ENCODE results near the gene TIMM13.
"Not testable (repeated sequence)": the region's sequence is repeated elsewhere in the genome, so short reads cannot be mapped to it uniquely, and the experiment has no call there.

The TIMM13 gene

GRCh38 chr19:2469102-2469914, 41.9 kb upstream of the TIMM13 start:
- DNase-seq (ENCODE audit: extremely low read depth, low read depth), result no peak
- TF ChIP-seq CTCF (IDR thresholded peaks at IDR 0.05; ENCODE audit: low read depth, low read length), result no peak

- DNase-seq (ENCODE audit: extremely low read depth, low read depth), result no peak
- no peak for TF ChIP-seq CTCF (IDR thresholded peaks at IDR 0.05; ENCODE audit: low read depth, low read length)
Measured at GRCh38 chr19:2468596-2468995, 41.2 kb upstream of the TIMM13 start.

- no peak for TF ChIP-seq CTCF (IDR thresholded peaks at IDR 0.05; ENCODE audit: low read depth, low read length)
- DNase-seq (ENCODE audit: extremely low read depth, low read depth), result no peak
Measured at GRCh38 chr19:2464389-2464788, 37.0 kb upstream of the TIMM13 start.

GRCh38 chr19:2463694-2464093, 36.3 kb upstream of the TIMM13 start:
- not testable (repeated sequence) for DNase-seq (ENCODE audit: extremely low read depth, low read depth)

- peak; percentile 97 for DNase-seq (ENCODE audit: extremely low read depth, low read depth)
- no peak for TF ChIP-seq CTCF (IDR thresholded peaks at IDR 0.05; ENCODE audit: low read depth, low read length)
Measured at GRCh38 chr19:2462635-2463421, 35.4 kb upstream of the TIMM13 start.

- TF ChIP-seq CTCF (IDR thresholded peaks at IDR 0.05; ENCODE audit: low read depth, low read length), result peak; percentile 26
- DNase-seq (ENCODE audit: extremely low read depth, low read depth), result no peak
Measured at GRCh38 chr19:2461751-2462634, 34.6 kb upstream of the TIMM13 start.

GRCh38 chr19:2460245-2460644, 32.9 kb upstream of the TIMM13 start:
- no peak for TF ChIP-seq CTCF (IDR thresholded peaks at IDR 0.05; ENCODE audit: low read depth, low read length)
- DNase-seq (ENCODE audit: extremely low read depth, low read depth), result no peak

GRCh38 chr19:2458776-2459175, 31.4 kb upstream of the TIMM13 start:
- DNase-seq (ENCODE audit: extremely low read depth, low read depth), result not testable (repeated sequence)

All from AG09319 (cell line).